AG08396 (cell line): Measurements from ENCODE around the gene SPAG9.
"Not testable (repeated sequence)": the region's sequence is repeated elsewhere in the genome, so short reads cannot be mapped to it uniquely, and the experiment has no call there.

Experiments
- DNase-seq: peaks from one replicate; pipeline ENCODE4 v3.0.0; 2012; ENCODE audit warnings: low spot score, mixed read lengths

SPAG9 gene

DNA sequence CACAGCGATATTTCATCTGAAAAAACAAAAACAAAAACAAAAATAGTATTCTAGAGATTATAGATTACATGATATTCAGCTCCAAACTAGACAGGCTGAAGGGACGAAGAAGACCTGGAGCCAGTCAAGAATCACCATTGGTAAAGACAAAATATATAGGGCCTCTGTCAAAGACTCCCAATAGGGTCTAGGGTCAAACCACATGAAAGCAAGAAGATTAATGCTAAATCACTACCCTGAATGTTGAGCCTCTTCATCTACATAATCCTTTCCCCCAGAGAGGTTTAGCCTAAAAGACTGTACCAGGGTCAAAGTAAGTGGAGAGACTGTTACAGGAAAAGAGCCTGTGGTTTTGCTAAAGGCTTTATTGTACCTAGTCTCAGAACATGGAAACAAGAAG is 21.9 kb upstream of the SPAG9 start:
- no peak for DNase-seq

DNA sequence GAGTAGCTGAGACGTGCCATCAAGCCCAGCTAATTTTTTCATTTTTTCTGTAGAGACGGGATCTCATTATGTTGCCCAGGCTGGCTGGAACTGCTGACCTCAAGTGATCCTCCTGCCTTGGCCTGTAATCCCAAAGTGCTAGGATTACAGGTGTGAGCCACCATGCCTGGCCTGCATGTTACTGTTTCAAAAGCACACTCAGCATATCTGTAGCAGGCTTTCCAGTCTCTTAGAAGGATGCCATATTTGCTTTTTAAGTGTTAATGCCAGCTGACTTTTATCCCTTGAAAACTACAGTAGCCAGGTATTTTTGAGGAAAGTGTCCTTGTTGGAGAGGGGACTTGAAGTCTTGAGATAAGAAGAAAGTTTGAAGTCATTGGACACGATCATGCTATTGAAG is 15.3 kb upstream of the SPAG9 start:
- DNase-seq, result no peak

DNA sequence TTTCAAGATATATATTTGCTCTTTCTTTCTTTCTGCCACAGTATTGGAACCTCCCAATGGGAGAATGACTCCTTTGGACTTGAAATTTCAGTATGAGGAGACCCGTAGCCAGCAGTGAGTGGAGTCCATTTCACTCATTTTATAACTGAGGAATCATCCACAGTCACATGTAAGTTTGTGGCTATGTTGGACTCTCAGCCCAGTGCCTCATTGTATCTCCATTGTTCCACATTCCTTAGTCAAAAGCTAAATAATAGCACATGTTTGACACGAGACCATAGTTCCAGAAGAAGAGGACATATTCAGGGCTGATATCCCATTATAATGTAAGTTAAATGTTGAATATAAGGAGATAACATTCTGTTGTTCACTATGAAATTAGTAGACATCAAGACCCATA is 12.7 kb upstream of the SPAG9 start:
- DNase-seq, result no peak

DNA sequence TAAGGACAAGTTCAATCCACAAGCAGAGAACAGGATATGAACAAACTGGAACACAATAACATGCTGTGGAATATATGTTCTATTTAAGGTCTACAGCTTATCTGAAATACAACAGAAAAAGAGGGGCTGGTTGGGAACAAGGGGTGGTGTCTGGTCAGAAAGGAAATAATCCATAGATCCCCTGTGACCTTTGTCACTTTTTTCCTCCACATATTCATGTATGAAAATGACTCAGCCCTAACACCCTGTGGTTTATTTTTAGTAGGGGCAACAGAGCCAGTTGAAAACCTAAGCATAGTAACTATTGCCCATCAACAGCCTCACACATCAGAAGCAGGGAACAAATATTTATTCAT is 12.3 kb upstream of the SPAG9 start:
- DNase-seq, result no peak

DNA sequence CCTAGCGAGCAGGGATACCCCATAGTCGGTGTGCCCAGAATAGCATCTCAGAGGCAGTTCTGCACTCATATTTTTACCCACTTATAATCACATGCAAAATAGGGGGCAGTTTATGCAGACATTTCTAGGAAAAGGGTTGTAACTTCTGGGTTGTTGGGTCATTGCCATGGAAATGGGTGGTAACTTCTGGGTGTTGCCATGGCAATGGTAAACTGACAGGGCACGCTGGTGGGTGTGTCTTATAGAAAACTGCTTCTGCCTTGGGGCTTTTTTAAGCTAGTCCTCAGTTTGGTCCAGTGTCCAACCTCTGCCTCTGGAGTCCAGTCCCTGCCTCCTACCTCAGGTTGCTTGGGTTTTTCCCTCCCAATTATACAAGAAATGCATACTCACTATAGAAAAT is 7.4 kb upstream of the SPAG9 start:
- DNase-seq, result no peak

DNA sequence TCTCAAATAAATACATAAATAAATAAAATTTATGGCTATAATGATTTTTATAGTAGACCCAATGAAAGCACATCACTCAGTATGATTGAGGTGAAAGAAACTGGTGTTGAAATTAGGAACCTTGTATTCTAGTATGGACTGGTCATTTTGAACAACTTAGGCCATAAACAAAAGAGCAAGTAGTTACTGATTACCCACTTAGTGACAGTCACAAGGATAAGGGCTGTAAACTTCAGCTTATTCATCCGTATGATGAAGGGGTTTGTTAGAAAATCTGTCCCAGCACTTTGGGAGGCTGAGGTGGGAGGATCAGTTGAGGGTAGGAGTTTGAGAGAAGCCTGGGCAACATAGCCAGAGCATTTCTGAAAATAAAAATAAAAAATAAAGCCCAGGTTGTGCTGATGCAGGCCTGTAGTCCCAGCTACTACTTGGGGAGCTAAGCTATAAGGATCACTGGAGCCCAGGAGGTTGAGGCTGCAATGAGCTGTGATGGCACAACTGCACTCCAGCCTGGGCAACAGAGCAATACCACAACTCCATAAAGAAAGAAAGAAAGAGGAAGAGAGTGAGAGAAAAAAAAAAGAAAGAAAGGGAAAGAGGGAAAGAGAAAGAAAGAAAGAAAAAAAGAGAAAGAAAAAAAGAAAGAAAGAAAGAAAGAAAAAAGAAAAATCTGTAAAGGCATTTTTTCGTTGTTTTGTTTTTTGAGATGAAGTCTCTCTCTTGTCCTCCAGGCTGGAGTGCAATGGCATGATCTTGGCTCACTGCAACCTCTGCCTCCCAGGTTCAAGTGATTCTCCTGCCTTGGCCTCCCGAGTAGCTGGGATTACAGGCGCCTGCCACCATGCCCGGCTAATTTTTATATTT is 4.2 kb upstream of the SPAG9 start:
- DNase-seq, result no peak

DNA sequence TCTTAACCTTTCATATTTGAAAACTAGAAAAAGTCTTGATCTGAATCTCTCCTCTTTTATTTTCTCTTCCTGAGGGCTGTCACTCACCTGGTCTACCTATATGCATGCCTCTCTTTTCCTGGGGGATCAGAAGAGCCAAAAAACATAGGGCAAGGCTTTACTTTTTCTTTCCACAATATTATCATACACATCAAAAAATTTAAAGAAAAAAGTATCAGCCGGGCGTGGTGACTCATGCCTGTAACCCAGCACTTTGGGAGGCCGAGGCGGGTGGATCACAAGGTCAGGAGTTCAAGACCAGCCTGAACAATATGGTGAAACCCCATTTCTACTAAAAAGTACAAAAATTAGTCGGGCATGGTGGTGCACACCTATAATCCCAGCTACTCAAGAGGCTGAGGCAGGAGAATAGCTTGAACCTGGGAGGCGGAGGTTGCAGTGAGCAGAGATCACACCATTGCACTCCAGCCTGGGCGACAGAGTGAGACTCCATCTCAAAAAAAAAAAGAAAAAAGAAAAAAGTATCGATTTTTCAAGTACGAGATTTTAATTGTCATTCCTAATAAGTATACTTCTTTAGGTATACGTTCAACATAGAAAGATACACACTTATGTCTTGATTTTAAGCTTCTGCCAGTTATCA is 1.9 kb upstream of the SPAG9 start:
- not testable (repeated sequence) for DNase-seq

DNA sequence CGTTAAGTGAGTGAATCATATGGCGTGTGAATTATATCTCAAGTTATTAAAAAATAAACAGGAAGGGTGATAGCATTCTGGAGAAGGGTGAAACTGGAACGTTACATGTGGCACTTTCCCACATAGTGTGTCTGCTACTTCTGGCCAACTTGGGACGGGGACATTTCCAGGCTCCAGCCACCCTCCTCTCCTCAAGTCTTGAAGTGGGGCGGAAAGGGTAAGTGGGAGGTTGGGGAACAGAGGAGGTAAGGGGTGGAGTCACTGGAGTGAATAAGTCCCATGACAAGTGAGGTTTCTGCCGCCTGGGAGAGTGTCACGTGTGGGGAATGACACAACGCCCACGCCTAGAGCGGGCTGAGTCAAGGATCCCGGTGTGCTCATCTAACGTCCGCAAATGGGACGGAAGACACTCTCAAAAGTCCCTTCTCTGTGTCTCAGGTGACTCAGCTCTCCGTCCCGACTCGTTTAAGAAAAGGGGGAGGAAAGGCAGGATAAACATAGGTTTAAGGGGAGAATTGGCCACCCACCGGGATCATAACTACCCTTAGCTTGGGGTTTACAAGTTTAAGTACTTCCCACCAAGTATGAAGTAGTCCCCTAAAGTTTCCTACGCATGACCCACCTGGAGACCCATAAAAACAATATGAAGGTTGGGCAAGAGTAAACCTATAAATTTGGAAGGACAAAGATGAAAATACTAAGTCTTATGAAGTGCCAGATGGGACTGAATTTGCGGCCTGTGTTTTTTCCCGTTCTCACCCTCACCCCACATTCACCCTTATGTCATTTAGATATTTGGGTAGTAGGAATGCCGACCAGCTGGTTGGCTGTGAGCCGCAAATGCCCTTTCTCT is 1.2 kb upstream of the SPAG9 start:
- DNase-seq, result peak; percentile 83

DNA sequence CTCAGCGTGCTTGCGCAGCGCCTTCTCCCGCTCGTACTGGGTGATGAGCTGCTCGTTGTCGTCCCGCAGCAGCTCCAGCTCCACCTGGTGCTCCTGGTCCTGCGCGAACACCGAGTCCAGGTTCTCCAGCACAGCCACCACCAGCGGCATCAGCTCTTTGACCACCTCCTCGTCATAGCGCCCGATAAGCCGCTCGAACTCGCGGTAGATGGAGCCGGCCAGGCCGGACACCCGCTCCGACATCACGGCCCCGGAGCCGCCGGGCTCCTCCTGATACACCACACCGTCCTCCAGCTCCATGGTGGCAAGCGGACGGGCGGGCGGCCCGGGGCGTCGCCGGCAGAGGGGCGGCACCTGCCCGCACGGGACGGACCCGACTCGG is 320 bp downstream of the SPAG9 start:
- peak; percentile 62 for DNase-seq

DNA sequence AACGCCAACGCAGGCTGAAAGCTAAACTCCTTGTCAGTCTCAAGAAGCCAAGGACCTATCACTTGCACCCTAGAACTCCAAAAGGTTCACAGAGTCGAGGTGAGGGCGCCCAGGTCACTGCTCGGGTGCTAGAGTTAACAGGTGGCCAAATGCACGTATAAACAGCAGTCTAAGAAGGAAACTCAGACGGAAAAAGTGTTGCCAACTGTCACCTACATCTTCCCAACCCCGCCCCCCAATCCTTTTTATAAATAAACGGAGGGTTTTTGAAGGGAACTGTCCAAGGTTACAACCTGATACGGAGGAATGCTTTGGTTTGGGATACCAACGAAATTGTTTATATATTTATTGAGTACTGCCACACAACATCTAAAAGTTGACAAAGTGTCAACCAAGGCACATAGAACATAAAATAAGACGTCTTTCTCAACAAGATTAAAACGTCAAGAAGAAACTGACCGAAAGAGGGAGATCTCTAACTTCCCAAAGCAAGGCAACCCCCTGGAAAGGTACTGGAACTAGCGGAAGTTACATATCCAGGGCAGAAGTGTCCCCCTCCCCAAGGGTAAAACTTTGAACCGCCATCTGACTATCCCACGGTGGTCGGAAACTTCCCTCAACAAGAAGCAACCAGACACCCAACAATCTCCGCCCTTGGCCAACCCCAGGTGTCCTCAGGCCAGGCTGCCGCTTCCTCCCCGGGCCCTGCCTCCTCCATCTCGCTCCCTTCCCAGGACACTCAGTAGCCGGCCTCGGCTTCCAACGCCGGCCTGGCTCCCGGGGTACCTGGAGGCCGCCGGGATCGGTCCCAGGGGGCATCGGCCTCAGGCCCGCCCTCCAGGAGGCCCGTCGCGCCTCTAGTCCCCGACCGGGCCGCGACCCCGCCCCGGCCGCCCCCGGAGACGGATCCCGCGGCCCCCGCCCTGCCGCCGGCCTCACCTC is 982 bp downstream of the SPAG9 start:
- peak; percentile 40 for DNase-seq

DNA sequence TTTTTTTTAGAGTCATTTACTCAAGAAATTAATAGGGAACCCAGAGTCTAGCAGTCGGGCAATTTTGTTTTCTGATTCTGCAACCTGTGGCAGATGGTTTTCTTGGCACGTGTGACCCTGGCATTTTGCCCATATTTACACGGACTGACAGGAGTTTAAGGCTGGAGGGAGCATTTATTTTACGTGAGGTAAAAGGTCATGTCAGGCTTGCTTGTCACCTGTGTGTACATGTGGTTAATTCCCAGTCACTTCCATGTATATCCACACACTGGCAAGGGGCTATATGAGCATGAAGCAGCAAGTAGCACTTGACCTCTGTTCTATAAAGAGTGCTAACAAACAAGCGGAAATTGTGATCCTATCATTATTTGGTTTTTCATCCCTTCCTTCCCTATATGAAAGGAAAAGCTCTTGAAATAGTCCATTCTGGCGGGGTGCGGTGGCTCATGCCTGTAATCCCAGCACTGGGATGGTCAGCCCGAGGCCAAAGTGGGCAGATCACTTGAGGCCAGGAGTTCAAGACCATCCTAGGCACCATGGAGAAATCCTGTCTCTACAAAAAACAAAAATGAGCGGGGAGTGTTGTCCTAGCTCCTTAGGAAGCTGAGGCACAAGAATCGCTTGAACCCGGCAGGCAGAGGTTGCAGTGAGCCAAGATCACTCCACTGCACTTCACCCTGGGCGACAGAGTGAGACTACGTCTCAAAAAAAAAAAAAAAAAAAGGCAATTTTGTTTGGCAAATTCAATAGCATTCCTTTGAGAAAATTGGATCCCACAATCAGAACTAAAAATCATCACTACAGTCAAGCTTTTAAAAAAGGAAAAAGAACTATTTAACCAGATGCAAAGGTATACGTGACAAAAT is 2.1 kb downstream of the SPAG9 start:
- DNase-seq, result no peak

DNA sequence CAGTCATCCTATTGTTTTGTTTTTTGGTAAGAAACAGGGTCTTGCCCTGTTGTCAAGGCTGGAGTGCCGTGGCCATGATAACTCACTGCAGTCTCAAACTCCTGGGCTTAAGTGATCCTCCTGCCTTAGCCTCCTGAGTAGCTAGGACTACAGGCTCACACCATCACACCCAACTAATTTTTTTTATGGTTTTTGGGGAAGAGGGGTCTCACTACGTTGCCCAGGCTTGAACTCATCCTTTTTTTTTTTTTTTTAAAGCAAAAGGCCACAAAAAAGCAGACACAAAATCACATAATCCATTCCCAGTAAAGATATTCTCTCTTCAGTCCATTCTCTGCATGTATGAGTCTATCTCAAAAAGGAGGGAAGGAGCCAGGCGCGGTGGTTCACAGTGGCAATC is 5.5 kb downstream of the SPAG9 start:
- no peak for DNase-seq

DNA sequence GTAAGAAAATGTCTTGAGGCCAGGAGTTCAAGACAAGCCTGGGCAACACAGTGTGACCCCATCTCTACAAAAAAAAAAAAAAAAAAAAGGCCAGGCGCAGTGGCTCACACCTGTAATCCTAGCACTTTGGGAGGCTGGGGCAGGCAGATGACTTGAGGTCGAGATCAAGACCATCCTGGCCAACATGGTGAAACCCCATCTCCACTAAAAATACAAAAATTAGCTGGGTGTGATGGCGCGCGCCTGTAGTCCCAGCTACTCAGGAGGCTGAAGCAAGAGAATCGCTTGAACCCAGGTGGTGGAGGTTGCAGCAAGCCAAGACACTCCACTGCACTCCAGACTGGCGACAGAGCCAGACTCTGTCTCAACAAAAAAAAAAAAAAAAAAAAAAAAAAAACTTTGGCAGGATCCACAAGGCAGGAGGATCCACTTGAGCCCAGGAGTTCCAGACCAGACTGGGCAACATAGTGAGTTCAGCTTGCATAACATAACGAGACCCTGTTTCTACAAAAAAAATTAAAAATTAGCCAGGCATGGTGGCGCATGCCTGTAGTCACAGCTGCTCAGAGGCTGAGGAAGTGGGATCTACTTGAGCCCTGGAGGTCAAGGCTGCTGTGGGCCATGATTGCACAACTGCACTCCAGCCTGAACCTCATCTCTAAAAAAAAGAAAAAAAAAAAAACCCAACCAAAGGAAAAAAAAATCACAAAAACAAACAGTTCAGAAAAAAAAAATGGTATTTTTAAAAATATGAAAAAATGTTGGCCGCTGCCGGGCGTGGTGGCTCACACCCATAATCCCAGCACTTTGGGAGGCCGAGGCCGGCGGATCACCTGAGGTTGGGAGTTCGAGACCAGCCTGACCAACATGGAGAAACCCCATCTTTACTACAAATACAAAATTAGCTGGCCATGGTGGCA is 8.1 kb downstream of the SPAG9 start:
- DNase-seq, result not testable (repeated sequence)

DNA sequence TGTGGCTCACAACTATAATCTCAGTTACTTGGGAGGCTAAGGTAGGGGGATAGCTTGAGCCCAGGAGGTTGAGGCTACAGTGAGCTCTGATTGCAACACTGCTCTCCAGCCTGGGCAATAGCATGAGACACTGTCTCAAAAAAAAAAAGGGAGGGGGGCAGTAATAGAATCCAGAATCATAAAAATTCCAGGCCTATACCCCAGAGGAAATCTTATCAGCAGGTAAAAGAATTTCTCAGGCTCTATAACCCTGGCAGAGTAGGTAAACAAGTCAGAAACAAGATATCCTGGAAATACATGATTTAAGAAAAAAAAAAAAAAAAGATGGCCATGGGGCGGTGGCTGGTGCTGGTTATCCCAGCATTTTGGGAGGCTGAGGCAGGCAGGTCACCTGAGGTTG is 12.9 kb downstream of the SPAG9 start:
- no peak for DNase-seq

DNA sequence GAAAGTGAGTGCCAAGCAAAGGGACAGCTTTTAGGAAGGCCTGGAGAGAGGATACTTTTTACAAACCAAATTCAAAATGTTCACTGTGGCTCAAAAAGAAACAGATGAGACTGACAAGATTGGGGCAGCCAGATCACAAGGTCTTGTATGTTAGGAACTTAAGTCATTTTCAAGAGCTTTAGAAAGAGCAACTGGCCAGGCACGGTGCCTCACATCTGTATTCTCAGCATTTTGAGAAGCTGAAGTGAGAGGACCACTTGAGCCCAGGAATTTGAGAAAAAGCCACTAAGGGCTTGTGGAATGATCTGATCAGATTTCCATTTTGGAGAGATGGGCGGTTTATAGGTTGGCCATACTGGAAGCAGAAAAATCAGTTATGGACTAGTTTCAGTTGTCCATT is 17.2 kb downstream of the SPAG9 start:
- DNase-seq, result no peak

DNA sequence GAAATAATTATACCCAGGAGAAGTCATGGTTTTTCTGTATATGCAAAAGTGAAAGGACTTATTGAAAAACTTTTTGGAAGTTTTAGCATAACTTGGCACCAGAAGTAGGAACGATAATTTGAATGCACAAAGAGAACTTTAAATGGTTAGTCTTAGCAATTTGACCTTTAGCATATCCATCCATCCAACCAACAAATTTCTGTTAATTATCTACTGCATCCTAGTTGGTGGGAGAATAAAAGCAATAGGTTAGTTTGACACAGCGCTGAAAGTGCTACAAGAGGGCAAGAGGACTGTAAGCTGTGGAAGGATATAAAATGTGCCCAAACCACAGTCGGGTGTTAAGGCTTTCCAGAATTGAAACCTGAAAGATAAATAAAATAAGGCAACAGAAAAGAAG is 17.6 kb downstream of the SPAG9 start:
- DNase-seq, result no peak

DNA sequence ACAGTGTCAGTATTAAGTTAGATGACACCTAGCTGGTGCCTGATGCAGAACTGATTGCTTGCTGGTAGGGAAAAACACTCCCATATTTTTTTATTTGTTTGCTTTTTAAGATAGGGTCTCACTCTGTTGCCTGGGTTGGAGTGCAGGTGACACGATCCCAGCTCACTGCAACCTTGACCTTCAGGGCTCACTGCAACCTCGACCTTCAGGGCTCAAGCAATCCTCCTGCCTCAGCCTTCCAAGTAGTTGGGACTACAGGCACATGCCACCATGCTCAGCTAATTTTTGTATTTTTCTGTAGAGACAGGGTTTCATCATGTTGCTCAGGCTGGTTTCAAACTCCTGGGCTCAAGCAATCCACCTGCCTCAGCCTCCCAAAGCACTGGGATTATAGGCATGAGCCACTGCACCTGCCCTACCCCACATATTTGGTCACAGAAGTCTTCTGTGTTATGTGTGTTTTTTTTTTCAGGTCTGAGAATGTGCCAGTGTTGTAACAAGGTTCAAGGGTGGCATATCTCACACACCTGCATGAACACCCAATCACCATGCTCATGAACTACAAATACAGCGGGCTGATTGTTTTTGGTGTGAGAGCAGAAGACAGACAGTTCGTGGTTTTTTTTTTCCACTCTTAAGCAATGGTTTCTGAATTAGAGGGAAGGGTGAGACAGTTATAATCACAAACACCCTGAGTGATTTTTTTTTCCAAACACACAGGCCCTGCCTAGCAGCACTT is 22.8 kb downstream of the SPAG9 start:
- DNase-seq, result no peak

DNA sequence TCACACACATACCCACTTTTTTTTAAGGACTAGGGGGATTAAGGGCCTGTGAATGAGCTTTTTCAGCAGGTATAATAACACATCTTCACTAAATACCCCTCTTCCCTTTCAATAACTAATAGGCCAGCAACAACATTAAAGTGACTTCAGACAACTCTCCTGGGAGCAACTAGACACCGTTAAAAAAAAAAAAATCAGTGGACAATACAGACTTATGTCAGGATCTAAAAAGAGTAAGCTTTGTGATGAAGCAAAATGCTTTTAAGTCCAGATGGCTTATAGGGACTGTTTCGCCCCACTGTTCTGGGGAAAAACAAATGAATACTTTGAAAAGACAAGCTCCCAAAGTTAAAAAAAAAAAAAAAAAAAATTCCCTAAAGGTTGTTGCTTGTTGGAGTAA is 29.0 kb downstream of the SPAG9 start:
- DNase-seq, result no peak

DNA sequence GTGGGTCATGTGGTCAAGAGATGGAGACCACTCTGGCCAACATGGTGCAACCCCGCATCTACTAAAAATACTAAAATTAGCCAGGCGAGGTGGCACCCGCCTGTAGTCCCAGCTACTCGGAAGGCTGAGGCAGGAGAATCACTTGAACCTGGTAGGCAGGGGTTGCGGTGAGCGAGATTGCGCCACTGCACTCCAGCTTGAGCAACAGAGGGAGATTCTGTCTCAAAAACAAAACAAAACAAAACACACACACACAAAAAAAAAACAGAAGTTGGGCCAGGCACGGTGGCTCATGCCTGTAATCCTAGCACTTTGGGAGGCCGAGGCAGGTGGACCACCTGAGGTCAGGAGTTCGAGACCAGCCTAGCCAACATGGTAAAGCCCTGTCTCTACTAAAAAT is 31.8 kb downstream of the SPAG9 start:
- not testable (repeated sequence) for DNase-seq
